ENCODE data around the gene VPS41. TPM values are rescaled to one million over a fixed set of nuclear protein-coding genes. Genes with fewer than 3 reads are reported as not detected.

Gene VPS41
- polyA plus RNA-seq, 1 of the 3 experiments (the other 2 are of a cell fraction) = 20.4 TPM

DNA sequence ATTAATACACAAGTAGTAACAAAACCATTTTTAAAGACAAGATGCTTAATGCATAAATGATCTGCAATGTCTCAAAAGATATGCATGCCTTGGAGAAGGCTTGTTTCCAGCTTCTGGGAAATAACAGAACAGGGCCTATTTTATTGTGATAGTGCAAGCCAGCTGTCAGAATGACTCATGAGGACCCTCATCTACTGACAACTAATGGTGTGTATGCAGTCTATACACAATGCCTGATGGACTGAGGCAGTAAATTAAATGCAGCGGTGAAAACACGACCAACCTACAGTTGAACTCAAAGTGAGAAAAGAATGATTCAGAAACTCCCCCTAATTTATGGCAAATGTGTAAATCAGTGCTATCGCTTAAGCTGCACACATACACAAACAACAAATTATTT, 46.3 kb downstream of the VPS41 start:
- Histone ChIP-seq H2AFZ (ENCODE audit: low read depth) (no peak overlapping the region), H3K4me1 (ENCODE audit: control insufficient read depth in 1 of 2, insufficient read depth in 2 of 2, low read depth in 1 of 2, low read length in 1 of 2) (peaks cover 0 to 3% of the 10 kb centered on the region in 2 experiments; a peak in 1 of 4 replicates), H3K27me3 (ENCODE audit: insufficient read depth) (no peaks in the 10 kb centered on the region), H3K9ac (no peak overlapping the region), H3K79me2 (ENCODE audit: insufficient read depth) (no peaks in the 10 kb centered on the region), H3K27ac (ENCODE audit: low read depth in 2 of 2, low read length in 1 of 2) (no peak overlapping the region), H3K36me3 (replicated peaks in 1 of 2; ENCODE audit: control insufficient read depth in 1 of 2, insufficient read depth in 2 of 2, low read length in 1 of 2) (peaks cover 38 to 44% of the 10 kb centered on the region in 2 experiments), H3F3A (replicated peaks; ENCODE audit: insufficient read depth) (peaks cover 8% of the 10 kb centered on the region), H3K9me2 (no peaks in the 10 kb centered on the region), H3K4me2 (no peak overlapping the region), H3K9me3 (no peaks in the 10 kb centered on the region), H4K20me1 (ENCODE audit: insufficient read depth) (no peaks in the 10 kb centered on the region), H3K4me3 (ENCODE audit: low read depth in 2 of 2, low read length in 1 of 2) (no peak overlapping the region)
- POLR2A ChIA-PET = no interaction called here
- 97% methylated on average over 3 of the region's 3 CpGs for WGBS (ENCODE audit: low lambda C conversion rate)
- TF ChIP-seq POLR2AphosphoS5 (IDR thresholded peaks at IDR 0.05; ENCODE audit: low read depth, low read length) (no peak), EP300 (IDR thresholded peaks at IDR 0.05; ENCODE audit: borderline replicate concordance in 1 of 2, low read depth in 1 of 2, low read length in 1 of 2) (no peak), RAD21 (IDR thresholded peaks at IDR 0.05; ENCODE audit: low read length) (no peak), RCOR1 (IDR thresholded peaks at IDR 0.05; ENCODE audit: low read length) (no peak), NRF1 (IDR thresholded peaks at IDR 0.05; ENCODE audit: low read depth, low read length) (no peak), SMC3 (IDR thresholded peaks at IDR 0.05; ENCODE audit: low read depth, low read length) (no peak), GATA2 (CRISPR knock-in tag; IDR thresholded peaks at IDR 0.05) (no peak), RFX5 (IDR thresholded peaks at IDR 0.05; ENCODE audit: low read length) (no peak)
- TF ChIP-seq, protein P1, sequence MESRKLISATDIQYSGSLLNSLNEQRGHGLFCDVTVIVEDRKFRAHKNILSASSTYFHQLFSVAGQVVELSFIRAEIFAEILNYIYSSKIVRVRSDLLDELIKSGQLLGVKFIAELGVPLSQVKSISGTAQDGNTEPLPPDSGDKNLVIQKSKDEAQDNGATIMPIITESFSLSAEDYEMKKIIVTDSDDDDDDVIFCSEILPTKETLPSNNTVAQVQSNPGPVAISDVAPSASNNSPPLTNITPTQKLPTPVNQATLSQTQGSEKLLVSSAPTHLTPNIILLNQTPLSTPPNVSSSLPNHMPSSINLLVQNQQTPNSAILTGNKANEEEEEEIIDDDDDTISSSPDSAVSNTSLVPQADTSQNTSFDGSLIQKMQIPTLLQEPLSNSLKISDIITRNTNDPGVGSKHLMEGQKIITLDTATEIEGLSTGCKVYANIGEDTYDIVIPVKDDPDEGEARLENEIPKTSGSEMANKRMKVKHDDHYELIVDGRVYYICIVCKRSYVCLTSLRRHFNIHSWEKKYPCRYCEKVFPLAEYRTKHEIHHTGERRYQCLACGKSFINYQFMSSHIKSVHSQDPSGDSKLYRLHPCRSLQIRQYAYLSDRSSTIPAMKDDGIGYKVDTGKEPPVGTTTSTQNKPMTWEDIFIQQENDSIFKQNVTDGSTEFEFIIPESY (IDR thresholded peaks at IDR 0.05; ENCODE audit: borderline replicate concordance, low read depth) = no peak
- TF ChIP-seq, protein P2, sequence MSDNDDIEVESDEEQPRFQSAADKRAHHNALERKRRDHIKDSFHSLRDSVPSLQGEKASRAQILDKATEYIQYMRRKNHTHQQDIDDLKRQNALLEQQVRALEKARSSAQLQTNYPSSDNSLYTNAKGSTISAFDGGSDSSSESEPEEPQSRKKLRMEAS (IDR thresholded peaks at IDR 0.05; ENCODE audit: low read depth) = no peak
- TF ChIP-seq, protein P3, sequence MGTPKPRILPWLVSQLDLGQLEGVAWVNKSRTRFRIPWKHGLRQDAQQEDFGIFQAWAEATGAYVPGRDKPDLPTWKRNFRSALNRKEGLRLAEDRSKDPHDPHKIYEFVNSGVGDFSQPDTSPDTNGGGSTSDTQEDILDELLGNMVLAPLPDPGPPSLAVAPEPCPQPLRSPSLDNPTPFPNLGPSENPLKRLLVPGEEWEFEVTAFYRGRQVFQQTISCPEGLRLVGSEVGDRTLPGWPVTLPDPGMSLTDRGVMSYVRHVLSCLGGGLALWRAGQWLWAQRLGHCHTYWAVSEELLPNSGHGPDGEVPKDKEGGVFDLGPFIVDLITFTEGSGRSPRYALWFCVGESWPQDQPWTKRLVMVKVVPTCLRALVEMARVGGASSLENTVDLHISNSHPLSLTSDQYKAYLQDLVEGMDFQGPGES (IDR thresholded peaks at IDR 0.05; ENCODE audit: low read depth, low read length) = no peak
- TF ChIP-seq, protein P4, sequence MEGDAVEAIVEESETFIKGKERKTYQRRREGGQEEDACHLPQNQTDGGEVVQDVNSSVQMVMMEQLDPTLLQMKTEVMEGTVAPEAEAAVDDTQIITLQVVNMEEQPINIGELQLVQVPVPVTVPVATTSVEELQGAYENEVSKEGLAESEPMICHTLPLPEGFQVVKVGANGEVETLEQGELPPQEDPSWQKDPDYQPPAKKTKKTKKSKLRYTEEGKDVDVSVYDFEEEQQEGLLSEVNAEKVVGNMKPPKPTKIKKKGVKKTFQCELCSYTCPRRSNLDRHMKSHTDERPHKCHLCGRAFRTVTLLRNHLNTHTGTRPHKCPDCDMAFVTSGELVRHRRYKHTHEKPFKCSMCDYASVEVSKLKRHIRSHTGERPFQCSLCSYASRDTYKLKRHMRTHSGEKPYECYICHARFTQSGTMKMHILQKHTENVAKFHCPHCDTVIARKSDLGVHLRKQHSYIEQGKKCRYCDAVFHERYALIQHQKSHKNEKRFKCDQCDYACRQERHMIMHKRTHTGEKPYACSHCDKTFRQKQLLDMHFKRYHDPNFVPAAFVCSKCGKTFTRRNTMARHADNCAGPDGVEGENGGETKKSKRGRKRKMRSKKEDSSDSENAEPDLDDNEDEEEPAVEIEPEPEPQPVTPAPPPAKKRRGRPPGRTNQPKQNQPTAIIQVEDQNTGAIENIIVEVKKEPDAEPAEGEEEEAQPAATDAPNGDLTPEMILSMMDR (IDR thresholded peaks at IDR 0.05) = no peak
- no peak for DNase-seq
- CTCF ChIA-PET = no interaction called here
